ENCODE data around the gene CEACAM8. TPM values are rescaled to one million over a fixed set of nuclear protein-coding genes. Genes with fewer than 3 reads are reported as not detected.

Gene CEACAM8
- polyA plus RNA-seq, 3 donors: not detected

GRCh38 chr19:42548552-42548951 lies 46.2 kb downstream of the CEACAM8 start:
- WGBS (ENCODE audit: insufficient coverage): no CpG with 5 or more reads among the region's 4 CpGs
- Mint-ChIP-seq H3K4me1 (peaks cover 16% of the 10 kb centered on the region), H3K36me3 (peaks cover 7 to 11% of the 10 kb centered on the region in 2 donors), H3K27ac (no peak overlapping the region), H3K9me3 (peaks cover 19 to 44% (median 38%) of the 10 kb centered on the region in 7 donors), H3K27me3 (ENCODE audit: low read depth in 3 of 3) (peaks cover 60 to 72% (median 62%) of the 10 kb centered on the region in 3 donors), H3K4me3 (peak overlapping the region in 1 of 2 donors; percentile 55)
- intact Hi-C loops (cut with micrococcal nuclease): no loop called here
- Histone ChIP-seq H3K79me2 (ENCODE audit: insufficient read depth, low read length) (no peaks in the 10 kb centered on the region), H3K4me1 (ENCODE audit: control insufficient read depth in 1 of 2, insufficient read depth in 2 of 2, low read length in 2 of 2) (peaks cover 13 to 14% of the 10 kb centered on the region in 2 donors), H3K4me2 (replicated peaks; ENCODE audit: extremely low read depth, low read length, poor library complexity, severe bottlenecking) (no peak overlapping the region), H3K9me3 (replicated peaks in 1 of 2; ENCODE audit: control insufficient read depth in 1 of 2, insufficient read depth in 1 of 2, low read length in 2 of 2) (peaks cover 27 to 31% of the 10 kb centered on the region in 2 donors), H3K27me3 (ENCODE audit: control insufficient read depth in 2 of 2, insufficient read depth in 2 of 2, low read length in 2 of 2) (peaks cover 10 to 59% of the 10 kb centered on the region in 2 donors), H3K27ac (ENCODE audit: low read depth in 1 of 2, low read length in 2 of 2) (no peak overlapping the region), H3K36me3 (replicated peaks in 1 of 2; ENCODE audit: control insufficient read depth in 1 of 2, insufficient read depth in 2 of 2, low read length in 2 of 2) (no peaks in the 10 kb centered on the region), H3K9ac (ENCODE audit: insufficient read depth, low read length, poor library complexity, severe bottlenecking) (no peak overlapping the region), H4K20me1 (ENCODE audit: insufficient read depth, low read length) (peaks cover 3% of the 10 kb centered on the region), H3K4me3 (replicated peaks in 1 of 3; ENCODE audit: low read depth in 2 of 3, low read length in 3 of 3) (no peak overlapping the region), H2AFZ (ENCODE audit: insufficient read depth, low read depth, low read length, poor library complexity, severe bottlenecking) (no peak overlapping the region)
- no peak for DNase-seq
- TF ChIP-seq CTCF (IDR thresholded peaks at IDR 0.05): no peak

- peak overlapping the region in 1 of 2 donors; percentile 62 for H3K4me3 Mint-ChIP-seq
- H3K4me1 Mint-ChIP-seq: peaks cover 10% of the 10 kb centered on the region
- H3K36me3 ChIP-seq (replicated peaks in 1 of 2; ENCODE audit: control insufficient read depth in 1 of 2, insufficient read depth in 2 of 2, low read length in 2 of 2): no peaks in the 10 kb centered on the region
- H3K27ac Mint-ChIP-seq: no peak overlapping the region
- no peak overlapping the region for H3K4me3 ChIP-seq (replicated peaks in 1 of 3; ENCODE audit: low read depth in 2 of 3, low read length in 3 of 3)
- no peaks in the 10 kb centered on the region for H3K79me2 ChIP-seq (ENCODE audit: insufficient read depth, low read length)
- TF ChIP-seq CTCF (IDR thresholded peaks at IDR 0.05): no peak
- peaks cover 57 to 72% (median 66%) of the 10 kb centered on the region in 3 donors for H3K27me3 Mint-ChIP-seq (ENCODE audit: low read depth in 3 of 3)
- peaks cover 27 to 31% of the 10 kb centered on the region in 2 donors for H3K9me3 ChIP-seq (replicated peaks in 1 of 2; ENCODE audit: control insufficient read depth in 1 of 2, insufficient read depth in 1 of 2, low read length in 2 of 2)
- H3K9me3 Mint-ChIP-seq: peaks cover 19 to 42% (median 38%) of the 10 kb centered on the region in 7 donors
- H3K9ac ChIP-seq (ENCODE audit: insufficient read depth, low read length, poor library complexity, severe bottlenecking): no peak overlapping the region
- no peak overlapping the region for H3K27ac ChIP-seq (ENCODE audit: low read depth in 1 of 2, low read length in 2 of 2)
- no CpG with 5 or more reads among the region's 2 CpGs for WGBS (ENCODE audit: insufficient coverage)
- H3K27me3 ChIP-seq (ENCODE audit: control insufficient read depth in 2 of 2, insufficient read depth in 2 of 2, low read length in 2 of 2): peaks cover 10 to 59% of the 10 kb centered on the region in 2 donors
- DNase-seq: no peak
- intact Hi-C loops (cut with micrococcal nuclease): no loop called here
- peaks cover 7 to 11% of the 10 kb centered on the region in 2 donors for H3K36me3 Mint-ChIP-seq
- H2AFZ ChIP-seq (ENCODE audit: insufficient read depth, low read depth, low read length, poor library complexity, severe bottlenecking): no peak overlapping the region
- no peaks in the 10 kb centered on the region for H4K20me1 ChIP-seq (ENCODE audit: insufficient read depth, low read length)
- H3K4me1 ChIP-seq (ENCODE audit: control insufficient read depth in 1 of 2, insufficient read depth in 2 of 2, low read length in 2 of 2): peaks cover 7 to 8% of the 10 kb centered on the region in 2 donors
- no peak overlapping the region for H3K4me2 ChIP-seq (replicated peaks; ENCODE audit: extremely low read depth, low read length, poor library complexity, severe bottlenecking)
Measured at GRCh38 chr19:42547929-42548328, 46.8 kb downstream of the CEACAM8 start.

All from CD14-positive monocyte (primary cell).